Measurements from ENCODE around the gene WFDC10A.

DNA sequence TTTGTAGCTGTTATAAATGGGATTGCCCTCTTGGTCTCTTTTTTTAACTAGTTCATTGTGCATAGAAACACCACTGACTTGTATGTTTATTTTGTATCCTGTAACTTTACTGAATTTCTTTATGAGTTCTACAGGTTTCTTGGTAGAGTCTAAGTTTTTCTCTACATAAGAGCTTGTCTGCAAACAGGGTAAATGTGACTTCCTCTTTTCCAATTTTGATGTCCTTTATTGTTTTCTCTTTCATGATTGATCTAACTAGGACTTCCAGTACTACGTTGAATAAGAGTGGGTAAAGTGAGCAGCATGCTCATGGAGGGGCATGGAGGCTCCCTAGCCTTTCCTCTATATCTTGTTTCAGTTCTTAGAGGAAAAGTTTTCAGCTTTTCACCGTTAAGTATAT, 3.0 kb upstream of the WFDC10A start:
- TF ChIP-seq POLR2A (IDR thresholded peaks at IDR 0.05; ENCODE audit: low read length) (no peak), NR3C1 (IDR thresholded peaks at IDR 0.05) (no peak), KDM5A (IDR thresholded peaks at IDR 0.05) (no peak), CBX8 (IDR thresholded peaks at IDR 0.05) (no peak), PHF8 (IDR thresholded peaks at IDR 0.05; ENCODE audit: borderline replicate concordance, low read depth) (no peak)
- TF ChIP-seq, protein P1, sequence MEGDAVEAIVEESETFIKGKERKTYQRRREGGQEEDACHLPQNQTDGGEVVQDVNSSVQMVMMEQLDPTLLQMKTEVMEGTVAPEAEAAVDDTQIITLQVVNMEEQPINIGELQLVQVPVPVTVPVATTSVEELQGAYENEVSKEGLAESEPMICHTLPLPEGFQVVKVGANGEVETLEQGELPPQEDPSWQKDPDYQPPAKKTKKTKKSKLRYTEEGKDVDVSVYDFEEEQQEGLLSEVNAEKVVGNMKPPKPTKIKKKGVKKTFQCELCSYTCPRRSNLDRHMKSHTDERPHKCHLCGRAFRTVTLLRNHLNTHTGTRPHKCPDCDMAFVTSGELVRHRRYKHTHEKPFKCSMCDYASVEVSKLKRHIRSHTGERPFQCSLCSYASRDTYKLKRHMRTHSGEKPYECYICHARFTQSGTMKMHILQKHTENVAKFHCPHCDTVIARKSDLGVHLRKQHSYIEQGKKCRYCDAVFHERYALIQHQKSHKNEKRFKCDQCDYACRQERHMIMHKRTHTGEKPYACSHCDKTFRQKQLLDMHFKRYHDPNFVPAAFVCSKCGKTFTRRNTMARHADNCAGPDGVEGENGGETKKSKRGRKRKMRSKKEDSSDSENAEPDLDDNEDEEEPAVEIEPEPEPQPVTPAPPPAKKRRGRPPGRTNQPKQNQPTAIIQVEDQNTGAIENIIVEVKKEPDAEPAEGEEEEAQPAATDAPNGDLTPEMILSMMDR (IDR thresholded peaks at IDR 0.05) = no peak
- TF ChIP-seq, protein P2, sequence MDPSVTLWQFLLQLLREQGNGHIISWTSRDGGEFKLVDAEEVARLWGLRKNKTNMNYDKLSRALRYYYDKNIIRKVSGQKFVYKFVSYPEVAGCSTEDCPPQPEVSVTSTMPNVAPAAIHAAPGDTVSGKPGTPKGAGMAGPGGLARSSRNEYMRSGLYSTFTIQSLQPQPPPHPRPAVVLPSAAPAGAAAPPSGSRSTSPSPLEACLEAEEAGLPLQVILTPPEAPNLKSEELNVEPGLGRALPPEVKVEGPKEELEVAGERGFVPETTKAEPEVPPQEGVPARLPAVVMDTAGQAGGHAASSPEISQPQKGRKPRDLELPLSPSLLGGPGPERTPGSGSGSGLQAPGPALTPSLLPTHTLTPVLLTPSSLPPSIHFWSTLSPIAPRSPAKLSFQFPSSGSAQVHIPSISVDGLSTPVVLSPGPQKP (IDR thresholded peaks at IDR 0.05; ENCODE audit: low read depth, low read length) = no peak
